KMS-11 (cell line): ENCODE data around the gene TMX3.

ENCODE experiments used
- H2AFZ ChIP-seq: fragments of 200-600 bp; sonication (generic); 2 replicates; pipeline ENCODE4 v1.6.1; 2016; ENCODE audit warnings: antibody characterized with exemption, mixed run types, low read depth
- H3K27ac ChIP-seq: fragments of 200-600 bp; sonication (generic); 2 replicates; pipeline ENCODE4 v1.6.1; 2016; ENCODE audit warnings: mild to moderate bottlenecking, mixed run types
- H3K27me3 ChIP-seq: fragments of 200-600 bp; sonication (generic); 2 replicates; pipeline ENCODE4 v1.6.1; 2017; ENCODE audit warnings: mild to moderate bottlenecking, low read depth, mixed run types, moderate library complexity; ENCODE audit not compliant: insufficient read depth
- H3K36me3 ChIP-seq: fragments of 200-600 bp; sonication (generic); 2 replicates; pipeline ENCODE4 v1.6.1; 2017; ENCODE audit warnings: mild to moderate bottlenecking, mixed run types; ENCODE audit not compliant: insufficient read depth
- H3K4me1 ChIP-seq: fragments of 200-600 bp; sonication (generic); 2 replicates; pipeline ENCODE4 v1.6.1; 2016; ENCODE audit warnings: mild to moderate bottlenecking, low read depth, mixed run types; ENCODE audit not compliant: poor library complexity, severe bottlenecking
- H3K4me2 ChIP-seq: fragments of 200-600 bp; sonication (generic); 2 replicates; pipeline ENCODE4 v1.7.0; 2016; ENCODE audit warnings: mild to moderate bottlenecking, mixed run types
- H3K4me3 ChIP-seq: fragments of 200-600 bp; sonication (generic); IDR thresholded peaks from 2 replicates; pipeline ENCODE4 v1.6.1; 2017; ENCODE audit warnings: low read depth, low read length, mixed read lengths; ENCODE audit not compliant: insufficient read depth
- H3K79me2 ChIP-seq: fragments of 200-600 bp; sonication (generic); 2 replicates; pipeline ENCODE4 v1.6.1; 2016; ENCODE audit warnings: low read depth, mixed run types; ENCODE audit not compliant: insufficient read depth
- H3K9ac ChIP-seq: fragments of 200-600 bp; sonication (generic); 2 replicates; pipeline ENCODE4 v1.6.1; 2016; ENCODE audit warnings: mild to moderate bottlenecking, mixed run types
- H4K20me1 ChIP-seq: fragments of 200-600 bp; sonication (generic); 2 replicates; pipeline ENCODE4 v1.6.1; 2016; ENCODE audit warnings: mild to moderate bottlenecking, mixed run types; ENCODE audit not compliant: insufficient read depth
- CTCF ChIP-seq: fragments of 200-600 bp; sonication (generic); conservative IDR thresholded peaks from 2 replicates; pipeline ENCODE4 v1.6.1; 2017; ENCODE audit warnings: low read depth, mild to moderate bottlenecking, antibody characterized with exemption, low read length, moderate library complexity, mixed read lengths

TMX3 gene

DNA sequence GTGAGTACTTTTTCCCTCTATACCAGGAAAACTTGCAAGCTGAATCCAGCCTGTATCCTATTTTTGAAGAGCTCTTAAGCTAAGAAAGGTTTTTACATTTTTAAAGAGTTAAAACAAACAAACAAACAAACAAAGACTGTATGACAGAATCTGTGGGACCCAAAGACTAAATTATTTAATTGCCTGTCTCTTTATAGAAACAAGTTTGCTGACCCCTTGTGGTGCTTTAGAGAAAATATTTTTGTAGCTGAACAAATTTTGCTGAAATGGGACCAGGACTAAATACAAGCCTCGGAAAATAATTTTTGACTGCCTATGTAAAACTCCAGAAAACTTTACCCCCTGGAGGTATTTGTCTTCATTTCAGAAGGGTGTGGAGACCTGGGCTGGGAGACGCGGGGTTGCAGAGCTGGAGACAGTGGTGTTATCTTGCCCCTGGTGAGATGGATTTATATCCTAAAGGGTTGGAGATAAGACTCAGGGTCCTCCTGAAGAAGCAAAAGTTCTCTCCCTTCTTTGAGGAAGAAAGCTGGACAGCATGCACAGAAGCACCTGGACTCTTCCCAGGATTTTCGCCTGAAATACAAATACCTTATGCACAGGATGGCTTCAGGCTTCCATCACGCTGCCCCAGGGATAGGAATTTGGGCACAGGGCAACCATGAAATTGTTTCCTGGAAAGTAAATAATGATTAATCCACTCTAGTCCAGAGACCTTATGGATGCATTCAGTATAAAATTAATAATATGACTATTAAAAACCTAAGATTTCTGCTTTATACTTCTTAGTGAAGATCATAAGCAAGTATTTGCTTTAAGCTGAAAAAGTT lies 54.3 kb downstream of the TMX3 start:
- no peak overlapping the region for H3K4me3 ChIP-seq

GRCh38 chr18:68648191-68648590 lies 66.7 kb downstream of the TMX3 start:
- no peak overlapping the region for H3K4me2 ChIP-seq
- no peak for TF ChIP-seq CTCF
- H4K20me1 ChIP-seq = no peaks in the 10 kb centered on the region
- no peak overlapping the region for H3K4me3 ChIP-seq
- no peaks in the 10 kb centered on the region for H3K4me1 ChIP-seq
- no peaks in the 10 kb centered on the region for H3K27me3 ChIP-seq
- H3K27ac ChIP-seq = no peak overlapping the region
- H3K79me2 ChIP-seq = no peaks in the 10 kb centered on the region
- H2AFZ ChIP-seq = no peak overlapping the region
- H3K9ac ChIP-seq = no peak overlapping the region
- no peaks in the 10 kb centered on the region for H3K36me3 ChIP-seq

More for the DNA sequence above, 54.3 kb downstream of the TMX3 start:
- Histone ChIP-seq H4K20me1 (no peaks in the 10 kb centered on the region), H3K79me2 (no peaks in the 10 kb centered on the region), H2AFZ (no peak overlapping the region), H3K4me2 (no peak overlapping the region), H3K36me3 (no peaks in the 10 kb centered on the region), H3K9ac (no peak overlapping the region), H3K27me3 (no peaks in the 10 kb centered on the region), H3K4me1 (peaks cover under 1% of the 10 kb centered on the region), H3K27ac (no peak overlapping the region)
- TF ChIP-seq CTCF = peak; percentile 77

DNA sequence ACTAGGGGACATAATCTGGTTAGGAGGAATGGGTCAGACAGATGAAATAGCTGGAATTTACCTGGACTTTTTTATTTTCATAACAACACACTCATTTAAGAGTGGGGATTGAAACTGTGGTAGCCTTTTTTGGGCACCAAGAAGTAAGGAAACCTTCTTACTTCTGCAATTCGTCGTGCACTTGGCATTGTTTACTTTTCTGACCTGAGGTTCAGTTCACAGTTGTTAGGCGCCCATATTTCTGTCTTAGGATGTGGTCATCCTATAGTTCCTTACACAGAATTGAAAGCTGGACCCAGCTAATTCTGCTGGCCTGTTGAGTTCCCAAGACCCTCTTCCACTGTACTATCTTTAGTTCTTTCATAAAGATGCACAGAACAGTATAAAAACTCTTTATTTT lies 72.9 kb downstream of the TMX3 start:
- H3K27me3 ChIP-seq = no peaks in the 10 kb centered on the region
- H4K20me1 ChIP-seq = no peaks in the 10 kb centered on the region
- H3K4me2 ChIP-seq = no peak overlapping the region
- no peak for TF ChIP-seq CTCF
- no peak overlapping the region for H2AFZ ChIP-seq
- no peak overlapping the region for H3K4me3 ChIP-seq
- no peak overlapping the region for H3K27ac ChIP-seq
- H3K36me3 ChIP-seq = no peaks in the 10 kb centered on the region
- H3K9ac ChIP-seq = no peak overlapping the region
- H3K79me2 ChIP-seq = no peaks in the 10 kb centered on the region
- no peaks in the 10 kb centered on the region for H3K4me1 ChIP-seq

DNA sequence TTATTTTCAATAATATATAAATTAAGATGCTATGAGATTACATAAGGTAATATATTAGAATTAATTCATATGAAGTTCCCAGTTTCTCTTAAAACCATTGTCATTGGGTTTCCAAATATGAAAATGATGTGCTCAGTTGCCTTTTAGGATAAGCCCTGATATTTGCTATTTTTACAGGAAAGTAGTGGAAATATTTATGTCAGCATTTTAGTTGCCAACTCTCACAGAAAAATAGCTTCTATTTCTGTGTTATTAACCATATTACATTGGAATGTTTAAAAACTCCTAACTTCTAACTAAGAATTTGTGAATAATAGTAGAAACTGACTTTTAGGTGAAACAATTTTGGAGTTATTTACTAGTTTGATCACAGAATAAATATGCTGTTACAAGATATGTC lies 74.0 kb downstream of the TMX3 start:
- Histone ChIP-seq H3K4me3 (no peak overlapping the region), H3K79me2 (no peaks in the 10 kb centered on the region), H3K4me1 (no peaks in the 10 kb centered on the region), H3K27ac (no peak overlapping the region), H4K20me1 (no peaks in the 10 kb centered on the region), H3K27me3 (no peaks in the 10 kb centered on the region), H3K4me2 (no peak overlapping the region), H3K9ac (no peak overlapping the region), H2AFZ (no peak overlapping the region), H3K36me3 (no peaks in the 10 kb centered on the region)
- no peak for TF ChIP-seq CTCF
